A673 (cell line): ENCODE measurements around the gene OR1L1. TPM values are rescaled to one million over a fixed set of nuclear protein-coding genes. Genes with fewer than 3 reads are reported as not detected.
A peak's percentile ranks its signal among the peaks of the same experiment; 100 is the strongest.

Experiments used
- BruUV-seq: library from RNA; stranded (reverse); fragments of 400-500 nt; replicated peaks from 2 replicates; lab custom pipeline; 2021; lab: Mats Ljungman, UMichigan
- CTCF ChIA-PET: fragments of 300-600 bp; sonication (Branson Sonifier 250); formaldehyde crosslinking; loops from one replicate; lab custom pipeline; 2022; ENCODE audit warnings: antibody characterized with exemption; lab: Charles Lee
- POLR2A ChIA-PET: fragments of 300-600 bp; sonication (Branson Sonifier 250); formaldehyde crosslinking; loops from one replicate; lab custom pipeline; 2022; ENCODE audit warnings: antibody characterized with exemption; ENCODE audit not compliant: low non-redundant PET; lab: Charles Lee
- DNase-seq: peaks from one replicate; pipeline ENCODE4 v3.0.0-alpha.2; 2015; ENCODE audit warnings: low spot score
- H3K27ac ChIP-seq: fragments of 200-600 bp; sonication (generic); 2 replicates; pipeline ENCODE4 v1.5.1; 2016; ENCODE audit warnings: mixed run types, low read depth, mild to moderate bottlenecking, mixed read lengths, antibody characterized with exemption, low read length; ENCODE audit not compliant: poor library complexity, severe bottlenecking
- H3K27me3 ChIP-seq: fragments of 200-600 bp; sonication (generic); replicated peaks from 2 replicates; pipeline ENCODE4 v1.6.1; 2017; ENCODE audit warnings: mixed run types, low read depth, mild to moderate bottlenecking, mixed read lengths, antibody characterized with exemption, low read length; ENCODE audit not compliant: insufficient read depth, poor library complexity
- H3K36me3 ChIP-seq: fragments of 200-600 bp; sonication (generic); 2 replicates; pipeline ENCODE4 v1.6.1; 2016; ENCODE audit warnings: mixed run types, mild to moderate bottlenecking, mixed read lengths, antibody characterized with exemption, low read length; ENCODE audit not compliant: insufficient read depth, poor library complexity, severe bottlenecking
- H3K4me1 ChIP-seq: fragments of 200-600 bp; sonication (generic); 2 replicates; pipeline ENCODE4 v1.6.1; 2017; ENCODE audit warnings: mixed run types, mild to moderate bottlenecking, mixed read lengths, antibody characterized with exemption, low read length; ENCODE audit not compliant: insufficient read depth, poor library complexity, severe bottlenecking
- H3K4me3 ChIP-seq: fragments of 200-600 bp; sonication (generic); 2 replicates; pipeline ENCODE4 v1.5.1; 2016; ENCODE audit warnings: low read depth, mixed run types, mild to moderate bottlenecking, mixed read lengths, low read length; ENCODE audit not compliant: poor library complexity, severe bottlenecking
- H3K9me3 ChIP-seq: fragments of 200-600 bp; sonication (generic); 2 replicates; pipeline ENCODE4 v1.6.1; 2016; ENCODE audit warnings: mixed run types, low read depth, mild to moderate bottlenecking, mixed read lengths, antibody characterized with exemption, low read length; ENCODE audit not compliant: poor library complexity, severe bottlenecking
- EZH2 ChIP-seq: fragments of 200-600 bp; sonication (generic); IDR thresholded peaks from 2 replicates; pipeline ENCODE4 v1.6.1; 2017; ENCODE audit warnings: borderline replicate concordance, low read depth, mild to moderate bottlenecking, mixed read lengths, antibody characterized with exemption, low read length; ENCODE audit not compliant: poor library complexity, severe bottlenecking
- intact Hi-C: fragments of 100-400 bp; cut with micrococcal nuclease; formaldehyde crosslinking; loops from one replicate; pipeline ENCODE4 v1.10.0; 2022; ENCODE audit not compliant: unreplicated experiment
- total RNA-seq: library from RNA; stranded (reverse); gene quantifications from 2 replicates; pipeline ENCODE4 v1.2.3, GENCODE V29; 2021
- TF ChIP-seq, protein P1 (sequence below): fragments of 300-800, 200-600 bp; sonication (generic); conservative IDR thresholded peaks from 2 replicates; pipeline ENCODE4 v1.5.1; 2017; ENCODE audit warnings: low read depth, mild to moderate bottlenecking, antibody characterized with exemption, low read length, moderate library complexity, mixed read lengths

Gene OR1L1
- total RNA-seq, 1 experiment from 2014 or later, result not detected

DNA sequence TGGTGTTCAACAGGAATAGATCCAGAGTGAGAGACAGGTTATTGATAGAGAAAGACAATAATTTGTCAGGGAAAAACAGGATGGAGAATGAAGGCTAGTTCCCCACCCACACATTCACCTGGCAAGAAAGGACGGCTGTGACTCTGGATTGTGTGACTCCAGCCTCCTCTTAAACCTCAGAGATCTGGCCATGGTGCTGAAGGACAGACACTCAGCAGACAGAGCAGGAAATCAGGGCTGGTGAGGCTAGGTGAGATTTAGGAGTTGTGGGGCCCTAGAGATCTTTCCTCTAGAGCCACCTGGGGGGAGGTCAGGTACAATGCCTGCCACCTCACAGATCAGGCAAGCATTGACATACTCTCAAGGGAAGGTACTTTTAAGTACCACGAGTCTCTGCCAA, 19.3 kb upstream of the OR1L1 start:
- intact Hi-C loops, result no loop called here

DNA sequence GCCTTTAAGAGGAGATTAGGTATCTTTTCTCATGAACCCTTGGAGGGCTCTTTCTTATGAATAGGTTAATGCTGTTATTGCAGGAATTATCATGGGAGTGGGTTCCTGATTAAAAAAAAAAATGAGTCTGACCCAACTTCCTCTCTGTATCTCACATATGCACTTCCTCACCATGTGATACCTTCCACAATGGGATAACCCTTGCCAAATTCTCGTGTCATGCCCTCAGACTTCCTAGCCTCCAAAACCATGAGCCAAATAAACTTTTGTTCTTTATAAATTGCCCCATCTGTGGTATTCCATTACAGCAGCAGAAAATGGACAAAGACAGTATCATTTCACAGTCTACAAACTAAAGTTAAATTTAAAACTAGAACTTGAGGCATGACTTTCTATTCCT, 5.1 kb upstream of the OR1L1 start:
- H3K4me1 ChIP-seq, result no peaks in the 10 kb centered on the region
- H3K27ac ChIP-seq, result no peak overlapping the region
- intact Hi-C loops, result no loop called here
- POLR2A ChIA-PET, result no interaction called here
- CTCF ChIA-PET, result no interaction called here
- no peak for TF ChIP-seq EZH2
- TF ChIP-seq, protein P1, sequence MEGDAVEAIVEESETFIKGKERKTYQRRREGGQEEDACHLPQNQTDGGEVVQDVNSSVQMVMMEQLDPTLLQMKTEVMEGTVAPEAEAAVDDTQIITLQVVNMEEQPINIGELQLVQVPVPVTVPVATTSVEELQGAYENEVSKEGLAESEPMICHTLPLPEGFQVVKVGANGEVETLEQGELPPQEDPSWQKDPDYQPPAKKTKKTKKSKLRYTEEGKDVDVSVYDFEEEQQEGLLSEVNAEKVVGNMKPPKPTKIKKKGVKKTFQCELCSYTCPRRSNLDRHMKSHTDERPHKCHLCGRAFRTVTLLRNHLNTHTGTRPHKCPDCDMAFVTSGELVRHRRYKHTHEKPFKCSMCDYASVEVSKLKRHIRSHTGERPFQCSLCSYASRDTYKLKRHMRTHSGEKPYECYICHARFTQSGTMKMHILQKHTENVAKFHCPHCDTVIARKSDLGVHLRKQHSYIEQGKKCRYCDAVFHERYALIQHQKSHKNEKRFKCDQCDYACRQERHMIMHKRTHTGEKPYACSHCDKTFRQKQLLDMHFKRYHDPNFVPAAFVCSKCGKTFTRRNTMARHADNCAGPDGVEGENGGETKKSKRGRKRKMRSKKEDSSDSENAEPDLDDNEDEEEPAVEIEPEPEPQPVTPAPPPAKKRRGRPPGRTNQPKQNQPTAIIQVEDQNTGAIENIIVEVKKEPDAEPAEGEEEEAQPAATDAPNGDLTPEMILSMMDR, result no peak
- no TSS peak for BruUV-seq
- H3K9me3 ChIP-seq, result no peaks in the 10 kb centered on the region
- H3K4me3 ChIP-seq, result no peak overlapping the region
- H3K36me3 ChIP-seq, result no peaks in the 10 kb centered on the region
- no peak for DNase-seq
- peaks cover 39% of the 10 kb centered on the region for H3K27me3 ChIP-seq

More for the DNA sequence above, 19.3 kb upstream of the OR1L1 start:
- BruUV-seq, result no TSS peak
- POLR2A ChIA-PET, result no interaction called here
- peak; percentile 2 for DNase-seq
- CTCF ChIA-PET, result no interaction called here
- H3K4me3 ChIP-seq, result no peak overlapping the region
- no peaks in the 10 kb centered on the region for H3K4me1 ChIP-seq
- no peaks in the 10 kb centered on the region for H3K36me3 ChIP-seq
- TF ChIP-seq, protein P1, result no peak
- TF ChIP-seq EZH2, result no peak
- H3K27ac ChIP-seq, result no peak overlapping the region
- H3K9me3 ChIP-seq, result no peaks in the 10 kb centered on the region
- H3K27me3 ChIP-seq, result peaks cover 15% of the 10 kb centered on the region

DNA sequence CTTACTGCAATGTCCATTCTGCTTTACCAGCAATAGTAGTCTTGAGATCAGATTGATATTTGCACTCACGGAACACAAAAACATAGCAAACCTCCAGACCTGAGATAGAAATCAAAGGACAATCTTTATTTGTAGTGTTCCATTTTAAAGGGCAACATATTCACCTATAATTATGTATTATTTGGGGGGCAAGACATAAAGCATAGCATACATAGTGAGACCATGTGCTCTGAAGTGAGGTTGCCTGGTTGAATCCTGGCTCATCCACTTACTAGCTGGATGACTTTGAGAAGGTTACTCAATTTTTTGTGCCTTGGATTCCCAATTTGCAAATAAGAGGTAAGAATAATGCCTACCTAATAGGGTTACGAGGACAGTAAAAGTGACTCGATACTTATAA, 4.0 kb upstream of the OR1L1 start, which contains the start of gene OR1B1:
TSS of gene OR1B1 (minus strand) at position 101 of the 400 bp plus-strand sequence.
- CTCF ChIA-PET, result no interaction called here
- POLR2A ChIA-PET, result interaction anchor here (0.6 kb wide), 1 partner anchor 14 kb away, joined by 5 read pairs; no protein-coding TSS in a partner anchor
- H3K27ac ChIP-seq, result no peak within 1 kb of the TSS
- peaks cover 49% of the 10 kb centered on the region for H3K27me3 ChIP-seq
- no peak for DNase-seq
- no peaks in the 10 kb centered on the region for H3K36me3 ChIP-seq
- intact Hi-C loops, result no loop called here
- BruUV-seq, result no TSS peak
- H3K4me3 ChIP-seq, result no peak within 1 kb of the TSS
- TF ChIP-seq EZH2, result no peak
- TF ChIP-seq, protein P1, result no peak
- no peaks in the 10 kb centered on the region for H3K9me3 ChIP-seq
- no peaks in the 10 kb centered on the region for H3K4me1 ChIP-seq
